H9 (cell line): ENCODE results near the gene PLK1. TPM values are rescaled to one million over a fixed set of nuclear protein-coding genes. Genes with fewer than 3 reads are reported as not detected.

Experiments used
- DNase-seq: peaks from one replicate; pipeline ENCODE4 v3.0.0-alpha.2; 2017
- H2AFZ ChIP-seq: one replicate; pipeline ENCODE4 v1.6.1; 2013; ENCODE audit warnings: mild to moderate bottlenecking, low read length, control low read depth, moderate library complexity
- H2AK5ac ChIP-seq: 2 replicates; pipeline ENCODE4 v1.6.1; 2013; ENCODE audit warnings: low read length, control low read depth, mixed read lengths; ENCODE audit not compliant: insufficient read length
- H2BK120ac ChIP-seq: one replicate; pipeline ENCODE4 v1.6.1; 2013; ENCODE audit warnings: low read depth, mild to moderate bottlenecking, low read length, control low read depth, inconsistent platforms; ENCODE audit not compliant: poor library complexity, severe bottlenecking
- H2BK12ac ChIP-seq: 2 replicates; pipeline ENCODE4 v1.6.1; 2013; ENCODE audit warnings: low read length, control low read depth, mixed read lengths, low read depth; ENCODE audit not compliant: insufficient read length
- H2BK15ac ChIP-seq: 2 replicates; pipeline ENCODE4 v1.6.1; 2013; ENCODE audit warnings: low read depth, low read length, control low read depth
- H2BK20ac ChIP-seq: one replicate; pipeline ENCODE4 v1.6.1; 2013; ENCODE audit warnings: low read depth, mild to moderate bottlenecking, low read length, control low read depth, inconsistent platforms; ENCODE audit not compliant: poor library complexity, severe bottlenecking
- H2BK5ac ChIP-seq: 2 replicates; pipeline ENCODE4 v1.6.1; 2013; ENCODE audit warnings: low read length, control low read depth, mixed read lengths; ENCODE audit not compliant: insufficient read length
- H3K14ac ChIP-seq: 2 replicates; pipeline ENCODE4 v1.6.1; 2013; ENCODE audit warnings: low read length, control low read depth; ENCODE audit not compliant: insufficient read depth
- H3K18ac ChIP-seq: 2 replicates; pipeline ENCODE4 v1.6.1; 2013; ENCODE audit warnings: low read depth, mild to moderate bottlenecking, mixed read lengths, low read length, control low read depth; ENCODE audit not compliant: insufficient read length
- H3K23ac ChIP-seq: 2 replicates; pipeline ENCODE4 v1.6.1; 2013; ENCODE audit warnings: low read length, control low read depth, mixed read lengths, low read depth; ENCODE audit not compliant: insufficient read length
- H3K23me2 ChIP-seq: 2 replicates; pipeline ENCODE4 v1.6.1; 2013; ENCODE audit warnings: low read depth, mild to moderate bottlenecking, mixed read lengths, low read length, control low read depth; ENCODE audit not compliant: insufficient read length, poor library complexity, severe bottlenecking
- H3K27ac ChIP-seq: 2 replicates; pipeline ENCODE4 v1.5.1; 2013; ENCODE audit warnings: low read length, control low read depth, mixed read lengths, low read depth; ENCODE audit not compliant: insufficient read length
- H3K27me3 ChIP-seq: 2 replicates; pipeline ENCODE4 v1.6.1; 2013; ENCODE audit warnings: low read length, control low read depth, inconsistent platforms; ENCODE audit not compliant: insufficient read depth
- H3K4ac ChIP-seq: 2 replicates; pipeline ENCODE4 v1.6.1; 2013; ENCODE audit warnings: low read depth, mild to moderate bottlenecking, control low read depth, inconsistent platforms, low read length, moderate library complexity
- H3K4me1 ChIP-seq: 2 replicates; pipeline ENCODE4 v1.6.1; 2013; ENCODE audit warnings: low read length, control low read depth, inconsistent platforms; ENCODE audit not compliant: insufficient read depth
- H3K4me2 ChIP-seq: 2 replicates; pipeline ENCODE4 v1.6.1; 2013; ENCODE audit warnings: low read length, control low read depth, mixed read lengths; ENCODE audit not compliant: insufficient read length, insufficient read depth
- H3K56ac ChIP-seq: 2 replicates; pipeline ENCODE4 v1.6.1; 2013; ENCODE audit warnings: low read depth, mild to moderate bottlenecking, mixed read lengths, low read length, control low read depth; ENCODE audit not compliant: insufficient read length
- H3K79me1 ChIP-seq: 2 replicates; pipeline ENCODE4 v1.6.1; 2013; ENCODE audit warnings: low read depth, mild to moderate bottlenecking, moderate library complexity, low read length, control low read depth, inconsistent platforms; ENCODE audit not compliant: insufficient read depth, poor library complexity, severe bottlenecking
- H3K79me2 ChIP-seq: 2 replicates; pipeline ENCODE4 v1.6.1; 2013; ENCODE audit warnings: low read length, control low read depth, inconsistent platforms; ENCODE audit not compliant: insufficient read depth
- H3K9ac ChIP-seq: 2 replicates; pipeline ENCODE4 v1.6.1; 2013; ENCODE audit warnings: low read length, control low read depth, mixed read lengths; ENCODE audit not compliant: insufficient read length; ENCODE audit errors: extremely low read depth
- H3K9me3 ChIP-seq: one replicate; pipeline ENCODE4 v1.6.1; 2013; ENCODE audit warnings: low read depth, low read length, inconsistent platforms; ENCODE audit not compliant: control insufficient read depth
- H3T11ph ChIP-seq: one replicate; pipeline ENCODE4 v1.6.1; 2013; ENCODE audit warnings: mild to moderate bottlenecking, low read length, control low read depth, inconsistent platforms
- H4K20me1 ChIP-seq: one replicate; pipeline ENCODE4 v1.6.1; 2013; ENCODE audit not compliant: control insufficient read depth, insufficient read length, insufficient read depth
- H4K5ac ChIP-seq: 2 replicates; pipeline ENCODE4 v1.6.1; 2013; ENCODE audit warnings: low read depth, mild to moderate bottlenecking, mixed read lengths, low read length, control low read depth; ENCODE audit not compliant: insufficient read length
- H4K8ac ChIP-seq: replicated peaks from 2 replicates; pipeline ENCODE4 v1.6.1; 2013; ENCODE audit warnings: low read length, control low read depth, mixed read lengths, low read depth; ENCODE audit not compliant: insufficient read length
- H4K91ac ChIP-seq: 2 replicates; pipeline ENCODE4 v1.6.1; 2013; ENCODE audit warnings: low read depth, mild to moderate bottlenecking, moderate library complexity, mixed read lengths, low read length, control low read depth; ENCODE audit not compliant: insufficient read length
- H3K27ac Mint-ChIP-seq, 3 experiments: 2 replicates in 2 of 3; 3 replicates in 1 of 3; pipeline ENCODE4 v1.8.0; 2020 to 2021; ENCODE audit warnings: mixed read lengths in 3 of 3, mild to moderate bottlenecking in 1 of 3, moderate library complexity in 1 of 3
- H3K27me3 Mint-ChIP-seq: 2 replicates; pipeline ENCODE4 v1.8.0; 2021; ENCODE audit warnings: low read depth, mild to moderate bottlenecking, moderate library complexity, mixed read lengths
- H3K36me3 Mint-ChIP-seq, 3 experiments: 2 replicates in 2 of 3; 3 replicates in 1 of 3; pipeline ENCODE4 v1.8.0; 2020 to 2021; ENCODE audit warnings: low read depth in 3 of 3, mixed read lengths in 3 of 3; ENCODE audit not compliant: insufficient read depth in 1 of 3
- H3K4me1 Mint-ChIP-seq, 2 experiments: 2 replicates each; pipeline ENCODE4 v1.8.0; 2020; ENCODE audit warnings: mixed read lengths in 2 of 2
- H3K4me3 Mint-ChIP-seq, 2 experiments: 2 replicates in 1 of 2; 3 replicates in 1 of 2; pipeline ENCODE4 v1.8.0; 2020 to 2021; ENCODE audit warnings: mild to moderate bottlenecking in 2 of 2, mixed read lengths in 2 of 2, moderate library complexity in 1 of 2
- H3K9me3 Mint-ChIP-seq, 2 experiments: 2 replicates in 1 of 2; 3 replicates in 1 of 2; pipeline ENCODE4 v1.8.0; 2020; ENCODE audit warnings: mild to moderate bottlenecking in 2 of 2, mixed read lengths in 2 of 2, moderate library complexity in 1 of 2
- CTCF ChIP-seq: fragments of 200-600 bp; sonication (generic); conservative IDR thresholded peaks from 3 replicates; pipeline ENCODE4 v1.8.0; 2021; ENCODE audit warnings: antibody characterized with exemption, mild to moderate bottlenecking
- WGBS: extraction: QIAGEN DNeasy Blood & Tissue Kit; methylation state at CpG from one replicate; pipeline ENCODE4 v1.1.7; 2013; ENCODE audit warnings: missing lambda C conversion rate, low lambda C conversion rate, mixed read lengths; ENCODE audit not compliant: insufficient read length; ENCODE audit errors: extremely low coverage; 5-methylcytosine and 5-hydroxymethylcytosine counted together
- total RNA-seq: library from RNA; stranded (reverse); gene quantifications from 2 replicates; pipeline ENCODE4 v1.2.1, GENCODE V29; 2021

PLK1 gene
- total RNA-seq, 1 experiment from 2014 or later: 140 TPM

DNA sequence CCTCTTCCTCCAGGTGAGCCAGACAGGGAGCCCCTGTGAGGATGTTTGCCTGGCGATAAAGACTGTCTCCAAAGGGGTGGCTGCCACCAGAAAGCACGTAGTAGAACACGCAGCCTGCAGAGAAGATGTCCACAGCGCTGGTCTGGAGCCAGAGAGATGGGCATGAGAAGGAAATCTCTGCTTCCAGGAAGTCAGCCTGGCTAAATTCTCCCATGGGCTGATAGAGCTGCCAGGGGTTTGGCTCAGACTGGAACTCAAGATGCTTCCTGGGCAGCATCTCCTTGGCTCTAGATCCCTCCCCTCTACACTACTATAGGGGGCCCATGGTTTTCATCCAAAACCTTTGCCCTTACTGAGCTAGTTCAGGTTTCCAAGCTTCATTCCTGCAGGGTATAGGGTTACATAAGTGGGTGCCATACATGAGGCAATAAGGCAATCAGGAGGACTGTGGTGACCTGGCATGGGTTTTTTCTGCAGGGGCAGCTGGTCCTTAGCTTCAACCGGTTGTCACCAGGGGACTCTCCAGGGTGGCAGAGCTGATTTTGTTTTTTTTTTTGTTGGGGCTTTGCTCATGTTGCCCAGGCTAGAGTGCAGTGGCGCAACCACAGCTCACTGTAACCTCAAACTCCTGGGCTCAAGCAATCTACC, 13.6 kb downstream of the PLK1 start:
- no peaks in the 10 kb centered on the region for H3K9me3 ChIP-seq
- H2BK12ac ChIP-seq: no peak overlapping the region
- no peak overlapping the region for H3K4me3 Mint-ChIP-seq
- H3K23me2 ChIP-seq: peaks cover 6% of the 10 kb centered on the region
- H3K9me3 Mint-ChIP-seq: no peaks in the 10 kb centered on the region
- no peaks in the 10 kb centered on the region for H3K4me1 ChIP-seq
- no peak overlapping the region for H3K14ac ChIP-seq
- H2AFZ ChIP-seq: no peak overlapping the region
- no peak overlapping the region for H2AK5ac ChIP-seq
- H3K56ac ChIP-seq: no peak overlapping the region
- H2BK20ac ChIP-seq: no peak overlapping the region
- H3K4me1 Mint-ChIP-seq: peaks cover 16 to 17% of the 10 kb centered on the region in 2 experiments
- H3K23ac ChIP-seq: no peak overlapping the region
- H3K36me3 Mint-ChIP-seq: peaks cover 26 to 53% (median 43%) of the 10 kb centered on the region in 3 experiments; a peak in 6 of 7 replicates
- no peak overlapping the region for H3K27ac ChIP-seq
- no peak overlapping the region for H4K8ac ChIP-seq
- H2BK5ac ChIP-seq: no peak overlapping the region
- no peak overlapping the region for H3K4me2 ChIP-seq
- H4K20me1 ChIP-seq: no peaks in the 10 kb centered on the region
- no peaks in the 10 kb centered on the region for H3K79me1 ChIP-seq
- DNase-seq: no peak
- no peak overlapping the region for H2BK120ac ChIP-seq
- TF ChIP-seq CTCF: no peak
- H3K4ac ChIP-seq: no peak overlapping the region
- H3K27me3 ChIP-seq: no peaks in the 10 kb centered on the region
- peak overlapping the region in 1 of 3 experiments; percentile 80; a peak in 2 of 7 replicates for H3K27ac Mint-ChIP-seq
- H3T11ph ChIP-seq: no peak overlapping the region
- H3K18ac ChIP-seq: no peak overlapping the region
- H3K9ac ChIP-seq: no peak overlapping the region
- no peak overlapping the region for H4K91ac ChIP-seq
- no peak overlapping the region for H4K5ac ChIP-seq
- no peaks in the 10 kb centered on the region for H3K79me2 ChIP-seq
- H2BK15ac ChIP-seq: no peak overlapping the region
- no CpG with 5 or more reads among the region's 6 CpGs for WGBS
- H3K27me3 Mint-ChIP-seq: no peaks in the 10 kb centered on the region
